Fibroblast of lung (primary cell): ENCODE data around the gene PAFAH1B2. TPM values are rescaled to one million over a fixed set of nuclear protein-coding genes. Genes with fewer than 3 reads are reported as not detected.

Source experiments
- DNase-seq, 2 donors: peaks; one replicate each; pipeline versions ENCODE4 v3.0.0 to v3.0.0-alpha.2; 2010; ENCODE audit warnings: low read depth in 2 of 2
- H2AFZ ChIP-seq: 2 replicates; pipeline ENCODE4 v1.5.1; 2012; ENCODE audit warnings: low read length, control low read depth, inconsistent platforms
- H3K27ac ChIP-seq: 2 replicates; pipeline ENCODE4 v1.5.1; 2011; ENCODE audit warnings: low read length, control low read depth; ENCODE audit not compliant: insufficient read depth
- H3K27me3 ChIP-seq: 2 replicates; pipeline ENCODE4 v1.5.1; 2011; ENCODE audit warnings: mild to moderate bottlenecking, low read length; ENCODE audit not compliant: control insufficient read depth, insufficient read depth
- H3K36me3 ChIP-seq: 2 replicates; pipeline ENCODE4 v1.5.1; 2011; ENCODE audit warnings: low read length; ENCODE audit not compliant: control insufficient read depth, insufficient read depth
- H3K4me1 ChIP-seq: 2 replicates; pipeline ENCODE4 v1.5.1; 2011; ENCODE audit warnings: low read length; ENCODE audit not compliant: control insufficient read depth, insufficient read depth; ENCODE audit errors: extremely low read depth
- H3K4me2 ChIP-seq: 2 replicates; pipeline ENCODE4 v1.5.1; 2011; ENCODE audit warnings: low read length, control low read depth; ENCODE audit not compliant: insufficient read depth; ENCODE audit errors: extremely low read depth
- H3K4me3 ChIP-seq, 4 experiments: fragments of 200-600 bp in 1 of 4; sonication (generic) in 1 of 4; replicated peaks in 1 of 4; 2 replicates each; pipeline ENCODE4 v1.5.1; 2011 to 2016; ENCODE audit warnings: low read length in 4 of 4, low read depth in 3 of 4, mild to moderate bottlenecking in 3 of 4, control low read depth in 2 of 4, inconsistent platforms in 1 of 4, mixed read lengths in 1 of 4; ENCODE audit not compliant: insufficient read depth in 1 of 4; ENCODE audit errors: control extremely low read depth in 1 of 4
- H3K79me2 ChIP-seq: 2 replicates; pipeline ENCODE4 v1.5.1; 2012; ENCODE audit warnings: mild to moderate bottlenecking, low read length, inconsistent platforms; ENCODE audit not compliant: control insufficient read depth, insufficient read depth
- H3K9ac ChIP-seq: 2 replicates; pipeline ENCODE4 v1.5.1; 2011; ENCODE audit warnings: mild to moderate bottlenecking, low read length, control low read depth; ENCODE audit not compliant: insufficient read depth
- H3K9me3 ChIP-seq: 2 replicates; pipeline ENCODE4 v1.5.1; 2012; ENCODE audit warnings: low read depth, low read length; ENCODE audit not compliant: control insufficient read depth, insufficient read depth
- H4K20me1 ChIP-seq: 2 replicates; pipeline ENCODE4 v1.5.1; 2011; ENCODE audit warnings: low read length; ENCODE audit not compliant: control insufficient read depth, insufficient read depth; ENCODE audit errors: extremely low read depth
- EZH2 ChIP-seq: IDR thresholded peaks from 2 replicates; pipeline ENCODE4 v1.5.1; 2012; ENCODE audit warnings: low read length, control low read depth, mild to moderate bottlenecking; ENCODE audit errors: missing control alignments
- polyA plus RNA-seq, 2 donors: library from polyadenylated mRNA; depleted of rRNA in 1 of 2; stranded (reverse) in 1 of 2; unstranded in 1 of 2; fragments of >200 nt; gene quantifications; 2 replicates each; pipeline ENCODE4 v1.2.1, GENCODE V29; 2011 to 2012; ENCODE audit warnings: missing spikeins in 1 of 2
- total RNA-seq: library from RNA; depleted of rRNA; stranded (reverse); fragments of >200 nt; gene quantifications from 2 replicates; pipeline ENCODE4 v1.2.1, GENCODE V29; 2014
- TF ChIP-seq, protein P1 (sequence below), 2 donors: IDR thresholded peaks in 1 of 2; conservative IDR thresholded peaks in 1 of 2; 1 replicate in 1 of 2; 2 replicates in 1 of 2; pipeline ENCODE4 v1.5.1; 2011 to 2012; ENCODE audit warnings: low read length in 2 of 2, control low read depth in 1 of 2, inconsistent platforms in 1 of 2, low read depth in 1 of 2, mild to moderate bottlenecking in 1 of 2

PAFAH1B2 gene
- total and polyA plus RNA-seq, 2 donors (not counting 1 experiment from before 2014, with no cell fraction given): 70.8 to 112 TPM

DNA sequence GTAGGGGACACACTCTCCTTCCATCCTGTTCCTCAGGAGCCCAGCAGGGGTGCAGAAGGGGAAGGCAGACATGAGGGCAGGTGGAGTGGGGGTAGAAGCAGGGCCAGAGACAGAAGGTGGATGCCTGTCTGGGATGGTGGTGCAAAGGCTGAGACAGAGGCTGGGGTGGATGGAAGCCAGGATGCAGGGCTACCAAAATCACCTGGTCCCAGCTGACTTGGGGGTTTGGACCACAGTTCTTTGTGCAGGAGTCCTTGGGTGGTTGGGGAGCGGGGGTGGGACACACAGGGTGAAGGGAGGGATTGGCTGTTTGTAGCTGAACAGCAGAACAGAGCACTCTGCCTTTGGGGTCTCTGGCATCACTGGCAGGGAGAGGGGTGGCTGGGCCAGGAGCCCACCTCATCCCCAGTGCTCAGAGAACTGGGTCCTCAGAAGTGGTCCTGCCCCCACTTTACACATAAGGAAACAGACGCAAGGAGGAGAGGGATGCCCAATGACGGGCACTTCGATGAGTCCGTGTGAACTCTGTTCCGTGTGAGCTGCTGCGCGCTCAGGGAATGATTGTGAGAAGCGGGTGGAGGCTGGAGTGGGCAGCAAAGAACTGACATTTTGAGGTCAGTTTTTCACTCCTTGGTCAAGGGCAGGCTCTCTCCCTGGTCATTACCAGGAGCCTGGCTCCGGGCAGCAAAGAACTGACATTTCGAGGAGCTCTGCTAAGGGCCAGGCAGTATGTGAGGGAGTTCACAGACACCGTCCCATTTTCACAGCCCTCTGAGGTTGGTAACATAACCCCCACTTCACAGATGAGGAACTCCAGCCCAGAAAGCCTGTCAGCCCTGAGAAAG lies 56.9 kb downstream of the PAFAH1B2 start:
- Histone ChIP-seq H3K27ac (peak overlapping the region; percentile 85), H3K9me3 (no peaks in the 10 kb centered on the region), H3K36me3 (peaks cover 20% of the 10 kb centered on the region), H3K4me1 (peaks cover 41% of the 10 kb centered on the region), H3K4me3 (peak overlapping the region; percentile 47 to 76 (median 58)), H3K79me2 (peaks cover 48% of the 10 kb centered on the region), H3K9ac (peak overlapping the region; percentile 79), H2AFZ (no peak overlapping the region), H4K20me1 (no peaks in the 10 kb centered on the region), H3K27me3 (no peaks in the 10 kb centered on the region), H3K4me2 (peak overlapping the region; percentile 86)
- no peak for DNase-seq
- TF ChIP-seq, protein P1, sequence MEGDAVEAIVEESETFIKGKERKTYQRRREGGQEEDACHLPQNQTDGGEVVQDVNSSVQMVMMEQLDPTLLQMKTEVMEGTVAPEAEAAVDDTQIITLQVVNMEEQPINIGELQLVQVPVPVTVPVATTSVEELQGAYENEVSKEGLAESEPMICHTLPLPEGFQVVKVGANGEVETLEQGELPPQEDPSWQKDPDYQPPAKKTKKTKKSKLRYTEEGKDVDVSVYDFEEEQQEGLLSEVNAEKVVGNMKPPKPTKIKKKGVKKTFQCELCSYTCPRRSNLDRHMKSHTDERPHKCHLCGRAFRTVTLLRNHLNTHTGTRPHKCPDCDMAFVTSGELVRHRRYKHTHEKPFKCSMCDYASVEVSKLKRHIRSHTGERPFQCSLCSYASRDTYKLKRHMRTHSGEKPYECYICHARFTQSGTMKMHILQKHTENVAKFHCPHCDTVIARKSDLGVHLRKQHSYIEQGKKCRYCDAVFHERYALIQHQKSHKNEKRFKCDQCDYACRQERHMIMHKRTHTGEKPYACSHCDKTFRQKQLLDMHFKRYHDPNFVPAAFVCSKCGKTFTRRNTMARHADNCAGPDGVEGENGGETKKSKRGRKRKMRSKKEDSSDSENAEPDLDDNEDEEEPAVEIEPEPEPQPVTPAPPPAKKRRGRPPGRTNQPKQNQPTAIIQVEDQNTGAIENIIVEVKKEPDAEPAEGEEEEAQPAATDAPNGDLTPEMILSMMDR (conservative IDR thresholded peaks at IDR 0.05 in 1 of 2, IDR thresholded peaks at IDR 0.05 in 1 of 2; ENCODE audit: low read depth in 1 of 2, low read length in 2 of 2): no peak
- TF ChIP-seq EZH2: no peak

DNA sequence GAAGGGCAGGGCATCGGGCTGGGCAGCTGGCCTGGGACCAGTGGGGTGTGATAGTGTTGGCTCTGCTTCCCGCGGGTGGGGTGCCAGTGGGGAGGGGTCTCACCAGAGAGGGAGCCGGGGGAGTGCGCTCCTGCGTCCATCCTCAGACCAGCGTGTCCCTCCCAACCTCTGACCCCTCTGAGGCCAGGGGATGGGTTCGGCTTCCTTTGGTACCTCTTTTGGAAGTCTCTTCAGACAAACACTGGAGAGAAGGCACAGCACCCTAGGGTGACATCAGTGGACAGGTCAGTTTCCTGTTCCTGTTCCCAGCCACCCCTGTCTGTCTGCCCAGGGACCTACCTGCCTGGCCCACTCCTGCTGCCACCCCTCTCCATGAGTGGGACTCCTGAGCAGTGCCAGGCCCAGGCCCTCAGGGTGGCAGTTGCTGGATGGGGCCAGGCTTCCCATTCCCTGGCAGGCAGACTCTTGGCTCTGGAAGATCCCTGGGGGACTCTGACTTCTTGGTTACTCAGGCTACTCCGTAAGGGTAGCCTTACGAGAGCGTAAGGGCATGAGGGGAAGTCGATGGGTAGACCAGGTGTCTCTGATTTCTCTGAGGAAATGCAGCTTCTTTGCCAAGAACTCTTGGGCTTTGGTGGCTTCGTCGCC lies 57.7 kb downstream of the PAFAH1B2 start:
- peaks cover 41% of the 10 kb centered on the region for H3K4me1 ChIP-seq
- H2AFZ ChIP-seq: no peak overlapping the region
- TF ChIP-seq, protein P1 (conservative IDR thresholded peaks at IDR 0.05 in 1 of 2, IDR thresholded peaks at IDR 0.05 in 1 of 2; ENCODE audit: low read depth in 1 of 2, low read length in 2 of 2): no peak
- no peak for TF ChIP-seq EZH2
- peaks cover 20% of the 10 kb centered on the region for H3K36me3 ChIP-seq
- no peaks in the 10 kb centered on the region for H3K27me3 ChIP-seq
- peak overlapping the region in 3 of 4 experiments; percentile 49 to 76 (median 68) for H3K4me3 ChIP-seq
- H3K4me2 ChIP-seq: peak overlapping the region; percentile 86
- DNase-seq: no peak
- H3K27ac ChIP-seq: peak overlapping the region; percentile 85
- H4K20me1 ChIP-seq: no peaks in the 10 kb centered on the region
- peaks cover 48% of the 10 kb centered on the region for H3K79me2 ChIP-seq
- H3K9ac ChIP-seq: peak overlapping the region; percentile 79
- no peaks in the 10 kb centered on the region for H3K9me3 ChIP-seq

DNA sequence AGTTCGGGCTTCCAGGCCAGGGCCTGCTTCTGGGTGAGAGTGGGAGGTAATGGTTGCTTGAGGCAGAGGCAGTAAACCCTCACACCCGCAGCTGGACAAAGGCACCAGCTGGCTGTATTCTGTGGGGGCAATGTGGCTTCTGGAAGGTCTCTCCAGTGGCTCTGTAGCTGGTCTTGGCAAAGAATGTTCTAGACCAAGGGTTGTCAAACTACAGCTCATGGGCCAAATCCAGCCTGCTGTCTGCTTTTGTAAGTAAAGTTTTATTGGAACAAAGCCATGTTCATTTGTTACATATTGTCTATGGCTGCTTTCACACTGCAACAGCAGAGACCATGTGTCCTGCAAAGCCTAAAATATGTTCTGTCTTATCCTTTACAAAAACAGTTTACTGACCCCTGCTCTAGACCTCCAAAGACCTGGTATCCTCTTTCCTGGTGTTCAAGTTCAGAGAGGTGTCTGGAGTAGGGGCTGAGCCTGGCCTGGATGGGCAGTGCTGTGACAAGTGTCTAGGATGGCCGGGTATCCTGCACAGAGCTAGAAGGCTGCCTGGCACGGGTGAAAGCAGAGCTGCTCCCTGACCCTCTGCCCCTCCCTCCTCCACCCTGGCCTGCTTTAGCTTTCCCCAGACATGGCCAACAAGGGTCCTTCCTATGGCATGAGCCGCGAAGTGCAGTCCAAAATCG lies 58.4 kb downstream of the PAFAH1B2 start:
- H3K27ac ChIP-seq: peak overlapping the region; percentile 85
- no peak overlapping the region for H2AFZ ChIP-seq
- H3K4me3 ChIP-seq: peak overlapping the region in 3 of 4 experiments; percentile 49 to 76 (median 68)
- peaks cover 48% of the 10 kb centered on the region for H3K79me2 ChIP-seq
- H3K27me3 ChIP-seq: no peaks in the 10 kb centered on the region
- TF ChIP-seq, protein P1 (conservative IDR thresholded peaks at IDR 0.05 in 1 of 2, IDR thresholded peaks at IDR 0.05 in 1 of 2; ENCODE audit: low read depth in 1 of 2, low read length in 2 of 2): no peak
- no peak for TF ChIP-seq EZH2
- no peaks in the 10 kb centered on the region for H3K9me3 ChIP-seq
- DNase-seq: peak in 1 of 2 donors; percentile 43
- H3K4me2 ChIP-seq: peak overlapping the region; percentile 86
- peak overlapping the region; percentile 79 for H3K9ac ChIP-seq
- no peaks in the 10 kb centered on the region for H4K20me1 ChIP-seq
- H3K4me1 ChIP-seq: peaks cover 41% of the 10 kb centered on the region
- peaks cover 20% of the 10 kb centered on the region for H3K36me3 ChIP-seq
